Transverse colon (tissue), 3 donors: Measurements from ENCODE around the gene SNX25.

Experiments
- CTCF ChIP-seq, 5 experiments: fragments of 200-600 bp in 3 of 5; fragments of 450-650 bp in 2 of 5; sonication (generic) in 3 of 5; IDR thresholded peaks; 1 replicate in 2 of 5; 2 replicates in 3 of 5; pipeline ENCODE4 v1.5.1; 2016 to 2017; ENCODE audit warnings: antibody characterized with exemption in 5 of 5, inconsistent platforms in 3 of 5, mild to moderate bottlenecking in 2 of 5, moderate library complexity in 1 of 5
- EP300 ChIP-seq: sonication (generic); formaldehyde crosslinking; IDR thresholded peaks from one replicate; pipeline ENCODE4 v1.6.1; 2017; ENCODE audit warnings: antibody characterized with exemption, low read depth
- POLR2A ChIP-seq: fragments of 450-650 bp; IDR thresholded peaks from one replicate; pipeline ENCODE4 v1.6.1; 2016; ENCODE audit warnings: antibody characterized with exemption, mild to moderate bottlenecking, moderate library complexity

- TF ChIP-seq CTCF (IDR thresholded peaks at IDR 0.05) (no peak), EP300 (no peak), POLR2A (no peak)
These were observed 77.6 kb downstream of the SNX25 start for GRCh38 chr4:185287031-185287430.
